Erythroblast (primary cell): ENCODE measurements around the gene C2.

Experiments
- GATA1 ChIP-seq: IDR thresholded peaks from 2 replicates; pipeline ENCODE4 v1.6.1; 2011; ENCODE audit warnings: low read depth, mild to moderate bottlenecking, control low read depth, low read length, moderate library complexity
- POLR2A ChIP-seq: IDR thresholded peaks from 2 replicates; pipeline ENCODE4 v1.6.1; 2011; ENCODE audit warnings: mild to moderate bottlenecking, low read length

DNA sequence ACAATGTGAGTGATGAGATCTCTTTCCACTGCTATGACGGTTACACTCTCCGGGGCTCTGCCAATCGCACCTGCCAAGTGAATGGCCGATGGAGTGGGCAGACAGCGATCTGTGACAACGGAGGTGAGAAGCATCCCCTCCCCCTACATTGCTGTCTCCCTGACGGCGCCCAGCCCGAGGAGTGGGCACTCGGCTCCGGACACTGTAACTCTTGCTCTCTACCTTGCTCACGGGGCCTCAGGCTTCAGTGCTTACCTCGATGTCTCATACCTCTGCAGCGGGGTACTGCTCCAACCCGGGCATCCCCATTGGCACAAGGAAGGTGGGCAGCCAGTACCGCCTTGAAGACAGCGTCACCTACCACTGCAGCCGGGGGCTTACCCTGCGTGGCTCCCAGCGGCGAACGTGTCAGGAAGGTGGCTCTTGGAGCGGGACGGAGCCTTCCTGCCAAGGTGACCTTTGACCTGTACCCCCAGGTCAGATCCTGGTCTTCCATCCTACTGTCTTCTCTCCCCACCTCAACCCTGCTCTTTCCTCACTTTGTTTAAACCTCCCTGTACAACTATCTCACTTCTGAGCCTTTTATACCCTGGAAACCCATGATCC is 19.7 kb downstream of the C2 start:
- TF ChIP-seq POLR2A (no peak), GATA1 (no peak)
